ENCODE data around the gene NUDCD3. TPM values are rescaled to one million over a fixed set of nuclear protein-coding genes. Genes with fewer than 3 reads are reported as not detected.
"Not testable (repeated sequence)": the region's sequence is repeated elsewhere in the genome, so short reads cannot be mapped to it uniquely, and the experiment has no call there.

NUDCD3 gene
- total RNA-seq, 1 donor from 2014 or later = 55.6 TPM

- no peak for DNase-seq (ENCODE audit: low read depth in 2 of 2)
Observed at GRCh38 chr7:44449584-44449928, 40.9 kb downstream of the NUDCD3 start.

DNA sequence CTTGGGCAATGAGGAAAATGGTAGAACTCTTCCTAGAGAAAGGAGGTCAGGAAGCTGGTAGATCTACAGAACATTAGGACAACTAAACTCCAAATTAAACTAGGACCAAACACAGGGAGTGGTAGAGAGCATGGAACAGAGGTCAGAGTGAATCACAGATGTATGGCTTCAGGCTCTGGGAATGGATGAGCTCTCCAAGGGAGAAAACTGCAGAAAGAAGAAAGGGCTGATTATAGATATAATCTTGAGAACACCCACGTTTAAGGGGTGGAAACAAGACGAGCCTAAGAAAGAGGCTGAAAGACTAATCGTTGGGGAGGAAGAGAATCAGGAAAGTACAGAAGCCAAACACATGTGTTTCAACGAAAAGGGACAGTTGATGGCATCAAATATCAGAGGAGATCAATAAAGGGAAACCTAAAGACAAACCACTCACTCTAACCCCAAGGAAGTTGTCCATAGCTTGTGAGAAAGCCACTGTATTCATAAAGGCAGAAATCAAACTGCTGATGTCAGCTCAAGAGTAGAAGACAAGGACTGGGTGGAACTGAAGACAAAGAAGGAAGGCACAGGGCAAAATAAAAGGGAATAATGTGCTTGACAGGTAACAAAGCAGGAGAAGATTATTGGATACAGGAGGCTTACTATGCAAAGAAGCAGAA lies 41.4 kb downstream of the NUDCD3 start:
- DNase-seq (ENCODE audit: low read depth in 2 of 2) = no peak

- no peak for DNase-seq (ENCODE audit: low read depth in 2 of 2)
Observed at GRCh38 chr7:44447874-44448425, 42.5 kb downstream of the NUDCD3 start.

DNA sequence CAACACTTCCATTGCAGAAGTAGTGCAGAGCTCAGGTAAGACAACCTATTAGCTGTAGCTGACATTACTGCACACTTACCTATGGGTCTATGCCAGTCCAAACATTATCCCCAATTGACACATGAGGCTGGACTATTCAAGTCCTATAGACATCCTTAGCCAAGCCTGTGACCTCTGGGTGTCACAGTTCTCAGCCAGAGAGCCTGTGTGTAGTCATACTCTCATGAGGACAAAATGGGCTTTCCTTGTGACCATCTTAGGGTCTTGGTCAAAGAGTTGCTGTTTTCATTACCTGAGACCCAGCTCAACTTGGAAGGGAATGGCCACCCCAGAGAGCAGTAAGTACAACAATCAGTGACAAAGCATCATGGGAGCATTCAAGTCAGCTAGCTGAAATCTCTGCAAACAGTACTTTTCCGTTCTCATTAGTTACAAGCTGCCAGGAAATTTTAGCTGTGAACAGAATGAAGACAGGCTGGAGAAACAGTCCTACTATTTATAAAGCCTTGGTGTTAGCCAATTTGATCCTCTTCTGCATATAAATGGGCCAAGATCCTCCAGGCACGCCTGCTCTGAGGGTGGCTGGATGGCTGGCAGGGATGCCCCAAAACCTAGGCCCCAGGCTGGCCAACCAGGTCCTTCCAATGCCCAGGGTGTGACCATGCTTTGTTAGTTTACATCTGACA lies 44.3 kb downstream of the NUDCD3 start:
- peak in 1 of 2 donors; percentile 20 for DNase-seq (ENCODE audit: low read depth in 2 of 2)

DNA sequence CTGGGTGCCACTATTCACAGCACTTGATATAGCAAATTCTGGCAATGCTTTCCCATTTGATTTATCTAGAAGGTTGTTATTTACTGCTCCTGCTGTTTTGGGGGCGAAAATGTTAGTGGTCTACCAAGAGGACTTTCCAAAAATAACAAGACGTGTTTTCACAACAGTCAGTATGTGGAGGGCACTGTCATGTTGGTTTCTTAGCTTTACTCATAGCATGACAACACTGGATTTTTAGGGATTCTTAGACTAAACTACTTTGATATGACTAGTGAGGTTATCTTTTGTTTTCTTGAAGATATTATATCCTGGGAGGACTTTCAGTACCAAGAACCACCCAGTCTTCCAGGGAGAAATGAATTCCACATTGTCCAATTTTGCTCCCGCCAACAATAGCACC lies 49.4 kb downstream of the NUDCD3 start:
- no peak for DNase-seq (ENCODE audit: low read depth in 2 of 2)

DNA sequence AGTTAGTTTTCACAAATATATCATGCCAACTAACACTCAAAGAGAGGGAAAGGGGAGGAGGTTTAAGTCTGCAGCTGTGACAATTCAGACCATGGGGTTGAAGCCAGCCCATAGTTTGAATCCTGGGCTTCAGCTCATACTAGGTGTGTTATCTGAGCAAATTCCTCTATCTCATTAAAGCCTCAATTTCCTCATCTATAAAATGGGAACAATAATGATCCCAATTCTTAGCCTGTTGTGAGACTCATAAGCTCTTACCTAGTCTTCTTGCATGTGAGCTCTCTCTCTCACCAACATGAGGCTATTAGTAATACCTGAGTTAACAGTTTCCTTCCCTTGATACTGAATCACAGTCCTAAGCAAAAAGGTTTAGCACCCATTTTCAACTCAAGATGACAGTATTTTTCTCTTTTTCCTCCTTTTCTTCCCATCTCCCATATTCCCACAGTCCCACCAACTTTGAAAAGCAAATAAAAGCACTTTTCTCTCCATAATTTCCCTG lies 49.8 kb downstream of the NUDCD3 start:
- no peak for DNase-seq (ENCODE audit: low read depth in 2 of 2)

DNA sequence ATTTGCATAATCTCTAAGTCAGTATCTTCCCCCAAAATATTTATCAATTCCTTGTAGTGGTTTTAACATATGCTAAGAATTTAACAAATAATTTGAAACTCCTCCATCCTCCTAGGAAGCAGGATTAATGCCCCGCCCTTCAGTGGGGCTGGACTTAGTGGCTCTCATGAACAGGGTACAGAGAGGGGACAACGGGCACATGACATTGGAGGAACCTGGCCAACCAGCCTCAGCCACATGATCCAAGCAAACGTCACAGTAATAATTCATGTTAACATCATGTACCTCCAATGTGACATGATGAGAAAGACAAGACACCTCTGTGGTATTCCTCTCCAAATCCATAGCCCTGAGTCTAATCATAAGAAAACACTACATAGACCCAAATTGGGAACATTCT lies 50.5 kb downstream of the NUDCD3 start:
- DNase-seq (ENCODE audit: low read depth in 2 of 2) = no peak

DNA sequence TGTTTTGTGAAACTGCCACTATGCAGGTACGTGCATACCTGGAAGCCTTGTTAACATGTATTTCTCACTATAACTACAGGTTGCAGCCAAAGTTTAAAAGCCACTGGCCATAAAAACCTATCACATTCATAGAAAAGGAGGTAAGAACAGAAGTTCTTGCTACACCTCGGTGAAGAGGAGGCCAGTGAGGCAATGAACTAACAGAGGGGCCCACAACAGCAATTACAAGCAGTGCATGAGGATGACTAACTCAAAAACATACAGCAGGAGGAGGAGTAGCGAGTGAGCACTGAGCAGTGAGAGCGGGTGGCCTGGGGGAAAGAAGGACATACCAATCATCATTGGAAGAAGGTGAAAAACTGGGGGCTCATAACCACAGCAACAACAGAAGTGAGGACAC lies 51.6 kb downstream of the NUDCD3 start:
- no peak for DNase-seq (ENCODE audit: low read depth in 2 of 2)

- DNase-seq (ENCODE audit: low read depth in 2 of 2) = no peak
Observed at GRCh38 chr7:44434201-44434600, 56.3 kb downstream of the NUDCD3 start.

DNA sequence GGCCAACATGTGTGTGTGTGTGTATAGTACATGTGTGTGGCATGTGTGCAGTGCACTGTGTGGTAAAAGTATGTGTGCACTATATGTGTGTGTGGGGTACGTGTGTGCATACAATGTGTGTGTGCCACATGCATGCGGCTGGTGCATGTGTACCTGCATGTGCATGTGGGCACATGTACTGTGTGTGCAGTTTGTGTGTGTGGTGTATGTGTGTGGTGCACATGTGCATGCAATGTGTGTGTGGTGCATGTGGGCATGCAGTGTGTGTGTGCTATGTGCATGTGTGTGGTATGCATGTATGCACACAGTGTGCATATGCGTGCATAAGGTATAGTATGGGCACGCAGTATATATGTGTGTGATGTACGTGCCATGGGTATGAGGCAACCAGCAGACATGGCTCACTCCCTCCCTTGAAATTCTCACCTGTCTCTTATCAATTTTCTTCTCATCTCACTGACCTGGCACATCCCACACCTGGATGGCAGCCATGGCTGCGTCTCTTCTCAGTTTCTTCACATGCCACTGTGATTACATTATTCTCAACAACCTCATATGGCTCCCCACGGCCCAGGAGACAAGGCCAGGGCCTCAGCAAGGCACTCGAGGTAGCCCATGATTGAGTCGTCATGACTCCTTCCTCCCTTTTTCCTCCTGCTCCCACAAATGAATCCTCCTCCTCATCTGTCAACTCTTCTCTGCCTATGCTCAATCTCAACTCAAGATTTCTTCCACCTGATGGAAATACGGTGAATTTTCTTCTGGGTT lies 57.0 kb downstream of the NUDCD3 start:
- no peak for DNase-seq (ENCODE audit: low read depth in 2 of 2)

GRCh38 chr7:44432381-44432977 lies 58.0 kb downstream of the NUDCD3 start:
- DNase-seq (ENCODE audit: low read depth in 2 of 2) = no peak

- DNase-seq (ENCODE audit: low read depth in 2 of 2) = peak; percentile 16 to 29
Observed at GRCh38 chr7:44431091-44431608, 59.3 kb downstream of the NUDCD3 start.

- no peak for DNase-seq (ENCODE audit: low read depth in 2 of 2)
Observed at GRCh38 chr7:44430054-44430453, 60.4 kb downstream of the NUDCD3 start.

- not testable (repeated sequence) for DNase-seq (ENCODE audit: low read depth in 2 of 2)
Observed at GRCh38 chr7:44424762-44425161, 65.7 kb downstream of the NUDCD3 start.

DNA sequence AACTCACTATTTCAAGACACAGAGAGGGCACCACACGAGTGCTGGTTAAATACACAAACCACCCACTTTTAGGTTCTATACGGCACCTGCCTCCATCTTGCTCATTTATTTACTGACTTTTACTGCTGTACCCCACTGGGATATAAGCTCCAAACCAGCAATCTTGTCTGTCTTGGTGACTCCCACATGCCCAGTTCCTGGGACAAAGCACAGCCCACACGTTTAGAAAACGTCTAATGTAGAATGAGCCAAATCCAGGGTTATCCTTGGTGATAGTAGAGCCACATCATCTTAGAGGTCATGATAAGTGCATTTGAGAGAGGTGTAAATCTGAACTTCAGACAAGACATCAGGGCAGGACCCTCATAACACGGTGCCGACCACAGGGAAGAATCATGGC lies 73.5 kb downstream of the NUDCD3 start:
- no peak for DNase-seq (ENCODE audit: low read depth in 2 of 2)

DNA sequence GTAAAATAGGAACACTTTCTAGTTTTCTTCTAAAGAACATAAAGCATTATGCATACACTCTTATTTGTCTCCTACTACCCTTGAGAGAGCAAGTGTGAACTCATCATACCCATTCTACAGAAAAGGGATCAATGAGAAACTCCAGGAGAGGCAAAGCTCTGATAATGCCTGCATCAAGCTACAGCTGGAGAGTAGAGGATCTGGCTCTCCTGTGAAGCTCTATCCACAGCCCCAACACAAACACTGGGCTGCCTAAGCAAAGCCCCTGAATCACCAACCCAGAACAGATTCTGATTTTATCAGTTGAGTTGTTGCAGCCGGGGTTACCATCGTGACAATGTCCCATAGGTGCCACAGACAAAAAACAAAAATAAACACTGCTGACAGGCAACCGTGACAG lies 74.9 kb downstream of the NUDCD3 start:
- DNase-seq (ENCODE audit: low read depth in 2 of 2) = peak in 1 of 2 donors; percentile 14

GRCh38 chr7:44415047-44415446 lies 75.4 kb downstream of the NUDCD3 start:
- DNase-seq (ENCODE audit: low read depth in 2 of 2) = no peak

- peak in 1 of 2 donors; percentile 14 for DNase-seq (ENCODE audit: low read depth in 2 of 2)
Observed at GRCh38 chr7:44411306-44411705, 79.2 kb downstream of the NUDCD3 start.

DNA sequence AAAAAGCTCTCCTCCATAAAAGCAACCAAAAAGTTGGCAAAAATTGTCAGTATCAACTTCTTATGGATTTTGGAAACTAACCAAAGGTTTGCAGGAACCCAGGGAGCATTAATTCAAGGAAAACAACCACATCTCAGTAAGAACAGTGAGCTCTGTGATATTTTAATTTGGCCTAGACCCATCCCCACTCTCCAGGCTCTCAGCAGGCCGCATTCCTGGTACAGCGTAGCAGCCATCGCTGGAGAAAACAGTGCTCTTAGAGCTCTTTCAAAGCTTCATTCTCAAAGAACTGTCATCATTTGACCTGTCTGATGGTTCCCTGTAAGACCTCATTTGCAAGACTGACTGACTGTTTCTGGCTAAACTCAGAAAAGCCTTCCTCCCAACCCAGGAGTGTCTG lies 81.9 kb downstream of the NUDCD3 start:
- no peak for DNase-seq (ENCODE audit: low read depth in 2 of 2)

GRCh38 chr7:44403775-44404174 lies 86.7 kb downstream of the NUDCD3 start:
- no peak for DNase-seq (ENCODE audit: low read depth in 2 of 2)

DNA sequence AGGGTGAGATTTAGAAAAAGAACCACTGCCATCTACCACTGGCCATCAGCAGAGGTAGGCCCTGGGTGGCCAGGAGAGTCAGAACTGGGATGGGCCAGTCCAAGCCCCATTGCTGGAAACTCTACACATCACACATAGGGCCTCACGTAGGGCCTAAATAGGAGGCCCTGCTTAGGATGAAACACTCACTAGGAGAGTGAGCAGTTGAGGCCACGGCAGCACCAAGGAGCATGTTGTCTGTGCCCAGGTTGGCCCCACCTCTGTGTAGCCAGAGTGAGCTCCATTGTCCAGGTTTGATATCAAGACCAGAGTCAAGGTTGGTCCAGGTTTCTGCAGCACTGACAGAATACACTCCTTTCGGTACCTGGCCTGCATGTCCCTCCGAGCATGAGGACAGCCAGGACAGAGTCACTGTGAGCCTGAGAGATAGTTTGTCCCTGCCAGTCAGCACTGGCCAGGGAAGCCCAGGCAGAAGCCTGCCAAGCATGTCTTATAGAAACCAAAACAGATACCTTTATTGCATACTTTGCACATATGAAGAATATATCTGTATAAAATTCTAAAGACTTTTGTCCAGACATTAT lies 87.2 kb downstream of the NUDCD3 start:
- no peak for DNase-seq (ENCODE audit: low read depth in 2 of 2)
